CD4-positive, alpha-beta memory T cell (primary cell): ENCODE measurements around the gene CNOT8. TPM values are rescaled to one million over a fixed set of nuclear protein-coding genes. Genes with fewer than 3 reads are reported as not detected.
"Not testable (repeated sequence)": the region's sequence is repeated elsewhere in the genome, so short reads cannot be mapped to it uniquely, and the experiment has no call there.

Experiments used
- CTCF ChIA-PET: fragments of 350-600 bp; sonication (Branson Sonifier 250); formaldehyde crosslinking; loops from one replicate; lab custom pipeline; 2021; ENCODE audit warnings: inconsistent platforms; ENCODE audit not compliant: partially characterized antibody; lab: Charles Lee
- POLR2A ChIA-PET: fragments of 350-600 bp; sonication (Branson Sonifier 250); formaldehyde crosslinking; loops from one replicate; lab custom pipeline; 2021; ENCODE audit not compliant: partially characterized antibody; lab: Charles Lee
- DNase-seq, 5 donors: peaks; one replicate each; pipeline versions ENCODE4 v3.0.0 to v3.0.0-alpha.2; 2020 to 2022; ENCODE audit warnings: mixed read lengths in 1 of 5
- H3K27ac ChIP-seq: one replicate; pipeline ENCODE4 v1.7.0; 2013; ENCODE audit warnings: low read depth, low read length
- H3K27me3 ChIP-seq: 2 replicates; pipeline ENCODE4 v1.7.0; 2013; ENCODE audit warnings: mild to moderate bottlenecking, low read length, moderate library complexity; ENCODE audit not compliant: insufficient read depth
- H3K36me3 ChIP-seq: 2 replicates; pipeline ENCODE4 v1.7.0; 2013; ENCODE audit warnings: mild to moderate bottlenecking, low read length, moderate library complexity; ENCODE audit not compliant: insufficient read depth
- H3K4me1 ChIP-seq: 2 replicates; pipeline ENCODE4 v1.7.0; 2013; ENCODE audit warnings: mild to moderate bottlenecking, low read length, moderate library complexity; ENCODE audit not compliant: insufficient read depth
- H3K4me3 ChIP-seq, 2 donors: one replicate each; pipeline ENCODE4 v1.7.0; 2013; ENCODE audit warnings: low read length in 2 of 2, mild to moderate bottlenecking in 1 of 2
- H3K9me3 ChIP-seq, 2 donors: one replicate each; pipeline ENCODE4 v1.7.0; 2013; ENCODE audit warnings: low read length in 2 of 2, control low read depth in 1 of 2; ENCODE audit not compliant: control insufficient read depth in 1 of 2
- H3K27ac Mint-ChIP-seq, 7 donors: one replicate each; pipeline ENCODE4 v1.8.0; 2020 to 2021; ENCODE audit warnings: mixed read lengths in 7 of 7, mild to moderate bottlenecking in 6 of 7, inconsistent platforms in 3 of 7, moderate library complexity in 3 of 7
- H3K27me3 Mint-ChIP-seq, 2 donors: one replicate each; pipeline ENCODE4 v1.8.0; 2020 to 2021; ENCODE audit warnings: mixed read lengths in 2 of 2
- H3K36me3 Mint-ChIP-seq, 2 donors: one replicate each; pipeline ENCODE4 v1.8.0; 2020 to 2021; ENCODE audit warnings: mixed read lengths in 2 of 2, inconsistent platforms in 1 of 2, mild to moderate bottlenecking in 1 of 2
- H3K4me1 Mint-ChIP-seq, 4 donors: one replicate each; pipeline ENCODE4 v1.8.0; 2020 to 2021; ENCODE audit warnings: mixed read lengths in 4 of 4, mild to moderate bottlenecking in 1 of 4
- H3K4me3 Mint-ChIP-seq, 8 donors: one replicate each; pipeline ENCODE4 v1.8.0; 2020 to 2021; ENCODE audit warnings: mixed read lengths in 8 of 8, mild to moderate bottlenecking in 7 of 8, moderate library complexity in 6 of 8, inconsistent platforms in 3 of 8
- H3K9me3 Mint-ChIP-seq, 8 donors: one replicate each; pipeline ENCODE4 v1.8.0; 2020 to 2021; ENCODE audit warnings: mixed read lengths in 8 of 8, mild to moderate bottlenecking in 5 of 8, inconsistent platforms in 3 of 8, moderate library complexity in 1 of 8
- intact Hi-C: fragments of 100-400 bp; cut with micrococcal nuclease; formaldehyde crosslinking; loops from one replicate; pipeline ENCODE4 v1.15.1; 2023
- polyA plus RNA-seq, 2 donors: library from polyadenylated mRNA; unstranded; fragments of 300-500 nt; fragmentation: Illumina TruSeq; gene quantifications; one replicate each; pipeline ENCODE4 v1.2.3, GENCODE V29; 2021
- total RNA-seq, 2 experiments: library from RNA; stranded (reverse); gene quantifications; one replicate each; pipeline ENCODE4 v1.2.3, GENCODE V29; 2021

The CNOT8 gene
- total and polyA plus RNA-seq, 4 experiments from 2014 or later: 110 to 243 (median 139) TPM

GRCh38 chr5:154815684-154816247 lies 42.7 kb upstream of the CNOT8 start:
- no peaks in the 10 kb centered on the region for H3K27me3 Mint-ChIP-seq
- Histone ChIP-seq H3K27ac (no peak overlapping the region), H3K9me3 (no peaks in the 10 kb centered on the region), H3K4me3 (no peak overlapping the region), H3K27me3 (no peaks in the 10 kb centered on the region), H3K4me1 (peaks cover 15% of the 10 kb centered on the region), H3K36me3 (peaks cover 42% of the 10 kb centered on the region)
- intact Hi-C loops: no loop called here
- H3K4me1 Mint-ChIP-seq: peaks cover 16 to 51% (median 23%) of the 10 kb centered on the region in 4 donors
- H3K9me3 Mint-ChIP-seq: no peaks in the 10 kb centered on the region
- H3K36me3 Mint-ChIP-seq: peaks cover 35 to 62% of the 10 kb centered on the region in 2 donors
- ChIA-PET CTCF (no interaction called here), POLR2A (no interaction called here)
- H3K27ac Mint-ChIP-seq: peak overlapping the region in 5 of 7 donors; percentile 42 to 72 (median 48)
- no peak overlapping the region for H3K4me3 Mint-ChIP-seq
- DNase-seq: no peak

DNA sequence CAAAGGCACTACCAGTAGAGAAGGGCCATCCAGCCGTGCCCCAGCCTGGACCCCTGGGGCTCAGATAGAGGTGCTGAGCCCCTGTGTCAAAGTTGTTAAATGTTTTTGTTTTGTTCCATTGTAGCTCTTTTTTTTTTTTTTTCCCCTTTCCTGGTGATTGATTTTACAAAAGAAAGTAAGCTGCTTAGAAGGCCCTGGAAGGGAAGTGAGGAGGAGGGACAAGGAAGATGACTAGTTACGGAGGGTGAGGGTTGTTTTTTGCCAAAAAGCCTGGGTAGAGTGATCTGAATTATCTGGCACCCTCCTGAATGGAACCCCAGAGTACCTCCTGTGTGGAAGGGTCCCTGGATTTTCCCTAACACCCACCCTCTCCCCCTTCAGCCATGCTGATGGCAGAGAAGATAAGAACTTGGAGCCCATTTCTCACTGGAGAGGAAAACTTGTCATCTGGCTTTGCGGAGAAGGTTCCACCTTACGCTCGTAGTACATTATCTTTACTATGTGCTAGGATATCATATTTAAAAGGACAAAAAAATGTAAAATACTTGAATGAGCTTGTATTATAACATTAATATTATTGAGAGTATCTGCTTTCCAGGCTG lies 41.4 kb upstream of the CNOT8 start:
- Histone ChIP-seq H3K9me3 (no peaks in the 10 kb centered on the region), H3K4me3 (no peak overlapping the region), H3K27ac (no peak overlapping the region), H3K36me3 (peaks cover 31% of the 10 kb centered on the region), H3K4me1 (peaks cover 15% of the 10 kb centered on the region), H3K27me3 (no peaks in the 10 kb centered on the region)
- peak overlapping the region in 4 of 7 donors; percentile 21 to 83 (median 61) for H3K27ac Mint-ChIP-seq
- intact Hi-C loops: no loop called here
- no peak for DNase-seq
- H3K4me3 Mint-ChIP-seq: no peak overlapping the region
- H3K4me1 Mint-ChIP-seq: peaks cover 13 to 46% (median 20%) of the 10 kb centered on the region in 4 donors
- H3K9me3 Mint-ChIP-seq: no peaks in the 10 kb centered on the region
- H3K27me3 Mint-ChIP-seq: no peaks in the 10 kb centered on the region
- ChIA-PET POLR2A (no interaction called here), CTCF (no interaction called here)
- H3K36me3 Mint-ChIP-seq: peaks cover 37 to 56% of the 10 kb centered on the region in 2 donors

DNA sequence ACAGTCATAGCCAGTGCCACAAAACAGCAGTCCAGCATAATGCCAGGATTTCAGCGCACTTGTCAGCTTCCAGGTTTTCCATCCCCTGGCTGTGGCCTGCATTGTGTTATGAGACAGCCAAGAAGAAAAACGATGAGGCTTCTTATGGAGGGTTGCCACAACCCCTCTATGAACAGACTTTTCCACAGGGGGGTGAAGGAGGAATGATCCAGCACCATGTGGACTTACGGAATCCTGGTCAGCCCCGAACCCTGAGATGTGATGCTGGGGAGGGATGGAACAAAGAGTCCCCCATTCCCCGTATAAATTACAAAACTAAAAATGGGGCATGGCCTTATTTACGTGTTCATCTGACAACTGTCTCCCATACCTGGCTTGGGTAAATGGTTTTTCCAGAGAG lies 40.6 kb upstream of the CNOT8 start:
- Mint-ChIP-seq H3K27ac (peak overlapping the region in 2 of 7 donors; percentile 64 to 77), H3K9me3 (no peaks in the 10 kb centered on the region), H3K36me3 (peaks cover 38 to 49% of the 10 kb centered on the region in 2 donors), H3K4me3 (no peak overlapping the region), H3K4me1 (peaks cover 13 to 38% (median 15%) of the 10 kb centered on the region in 4 donors), H3K27me3 (no peaks in the 10 kb centered on the region)
- H3K4me3 ChIP-seq: no peak overlapping the region
- ChIA-PET POLR2A (no interaction called here), CTCF (no interaction called here)
- no peak for DNase-seq
- peaks cover 29% of the 10 kb centered on the region for H3K36me3 ChIP-seq
- H3K27me3 ChIP-seq: no peaks in the 10 kb centered on the region
- H3K27ac ChIP-seq: no peak overlapping the region
- intact Hi-C loops: no loop called here
- peaks cover 13% of the 10 kb centered on the region for H3K4me1 ChIP-seq
- no peaks in the 10 kb centered on the region for H3K9me3 ChIP-seq

DNA sequence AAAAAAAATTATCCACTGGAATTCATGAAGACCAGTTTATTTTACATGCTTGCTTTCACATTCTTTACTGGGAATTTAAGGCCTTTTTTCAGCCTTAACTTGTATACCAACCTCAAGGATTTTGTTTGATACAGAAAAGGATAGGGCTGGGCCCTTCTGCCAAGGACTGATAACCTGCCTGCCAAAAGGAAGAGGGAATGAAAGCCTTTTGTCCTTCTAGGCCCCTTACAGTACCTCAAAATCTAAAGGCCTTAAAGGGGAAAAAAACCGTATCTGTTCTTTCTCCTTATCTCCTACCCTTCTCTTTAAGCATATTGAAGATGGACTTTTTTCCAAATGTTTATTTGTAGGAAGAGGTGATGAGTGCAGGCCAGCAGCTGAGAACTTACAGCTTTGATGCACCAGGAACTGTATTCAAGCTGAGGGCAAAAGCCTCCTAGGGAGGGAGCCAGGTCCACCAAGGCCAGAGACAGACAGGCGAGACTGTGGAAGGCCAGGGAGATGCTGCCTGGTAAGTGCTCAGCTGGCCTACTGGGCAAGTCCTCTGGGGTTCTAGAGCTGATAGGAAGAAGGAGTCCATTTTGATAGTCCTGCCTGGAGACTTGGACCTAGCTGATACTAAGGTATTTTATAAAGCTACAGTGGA lies 39.8 kb upstream of the CNOT8 start:
- peaks cover 7 to 30% (median 12%) of the 10 kb centered on the region in 4 donors for H3K4me1 Mint-ChIP-seq
- H3K36me3 ChIP-seq: peaks cover 22% of the 10 kb centered on the region

DNA sequence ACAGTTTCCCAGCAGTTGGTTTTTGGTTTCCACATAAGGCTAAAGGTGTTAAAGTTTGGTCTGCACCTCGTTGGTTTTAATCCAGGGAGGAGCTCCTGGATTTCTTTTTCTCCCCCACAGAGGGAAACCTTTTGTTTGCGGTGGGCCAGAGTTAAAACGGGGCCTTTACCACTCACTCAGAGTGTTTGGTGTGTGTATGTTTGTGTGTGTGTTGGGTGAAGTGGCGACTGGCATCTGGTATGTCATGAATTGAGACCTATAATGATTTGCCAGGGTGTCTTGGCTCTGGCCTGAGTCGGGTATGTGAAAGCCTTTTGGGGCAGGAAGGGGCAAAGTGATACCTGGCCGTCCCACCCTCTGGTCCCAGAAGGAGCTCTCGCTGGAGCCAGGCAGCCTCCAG lies 38.9 kb upstream of the CNOT8 start:
- peak overlapping the region in 1 of 8 donors; percentile 25 for H3K4me3 Mint-ChIP-seq
- POLR2A ChIA-PET: interaction anchor here (1.6 kb wide), 1 partner anchor 10 kb away, joined by 5 read pairs; no protein-coding TSS in a partner anchor
- no peak overlapping the region for H3K27ac ChIP-seq
- H3K4me1 Mint-ChIP-seq: peaks cover 4 to 26% (median 9%) of the 10 kb centered on the region in 4 donors
- H3K9me3 ChIP-seq: no peaks in the 10 kb centered on the region
- no peaks in the 10 kb centered on the region for H3K4me1 ChIP-seq
- peaks cover 35 to 40% of the 10 kb centered on the region in 2 donors for H3K36me3 Mint-ChIP-seq
- H3K4me3 ChIP-seq: no peak overlapping the region
- no peak for DNase-seq
- intact Hi-C loops: no loop called here
- H3K9me3 Mint-ChIP-seq: no peaks in the 10 kb centered on the region
- H3K27ac Mint-ChIP-seq: peak overlapping the region in 2 of 7 donors; percentile 57 to 88
- no peaks in the 10 kb centered on the region for H3K27me3 Mint-ChIP-seq
- peaks cover 20% of the 10 kb centered on the region for H3K36me3 ChIP-seq
- no peaks in the 10 kb centered on the region for H3K27me3 ChIP-seq
- CTCF ChIA-PET: interaction anchor here (1.2 kb wide), 1 partner anchor 21 kb away, joined by 3 read pairs; no protein-coding TSS in a partner anchor

More for the DNA sequence above, 39.8 kb upstream of the CNOT8 start:
- H3K27ac Mint-ChIP-seq: peak overlapping the region; percentile 42 to 84 (median 69)
- peaks cover 38 to 46% of the 10 kb centered on the region in 2 donors for H3K36me3 Mint-ChIP-seq
- CTCF ChIA-PET: no interaction called here
- intact Hi-C loops: no loop called here
- H3K27me3 Mint-ChIP-seq: no peaks in the 10 kb centered on the region
- Histone ChIP-seq H3K4me3 (no peak overlapping the region), H3K4me1 (peaks cover 5% of the 10 kb centered on the region), H3K27ac (no peak overlapping the region), H3K9me3 (no peaks in the 10 kb centered on the region), H3K27me3 (no peaks in the 10 kb centered on the region)
- H3K4me3 Mint-ChIP-seq: no peak overlapping the region
- POLR2A ChIA-PET: interaction anchor here (1.6 kb wide), 1 partner anchor 11 kb away, joined by 5 read pairs; no protein-coding TSS in a partner anchor
- no peak for DNase-seq
- no peaks in the 10 kb centered on the region for H3K9me3 Mint-ChIP-seq

- Histone ChIP-seq H3K36me3 (peaks cover 13% of the 10 kb centered on the region), H3K4me1 (no peaks in the 10 kb centered on the region), H3K27ac (no peak overlapping the region), H3K27me3 (no peaks in the 10 kb centered on the region), H3K9me3 (no peaks in the 10 kb centered on the region), H3K4me3 (no peak overlapping the region)
- no peaks in the 10 kb centered on the region for H3K9me3 Mint-ChIP-seq
- H3K4me1 Mint-ChIP-seq: peaks cover 0 to 22% (median 9%) of the 10 kb centered on the region in 4 donors
- DNase-seq: no peak
- H3K27ac Mint-ChIP-seq: peak overlapping the region in 2 of 7 donors; percentile 66 to 75
- intact Hi-C loops: no loop called here
- CTCF ChIA-PET: interaction anchor here (1.2 kb wide), 1 partner anchor 20 kb away, joined by 3 read pairs; no protein-coding TSS in a partner anchor
- H3K27me3 Mint-ChIP-seq: no peaks in the 10 kb centered on the region
- POLR2A ChIA-PET: interaction anchor here (1.5 kb wide), 1 partner anchor 37 kb away, joined by 4 read pairs; no protein-coding TSS in a partner anchor
- no peak overlapping the region for H3K4me3 Mint-ChIP-seq
- peaks cover 31% of the 10 kb centered on the region in 2 donors for H3K36me3 Mint-ChIP-seq
Measured at GRCh38 chr5:154820383-154820782, 38.0 kb upstream of the CNOT8 start.

DNA sequence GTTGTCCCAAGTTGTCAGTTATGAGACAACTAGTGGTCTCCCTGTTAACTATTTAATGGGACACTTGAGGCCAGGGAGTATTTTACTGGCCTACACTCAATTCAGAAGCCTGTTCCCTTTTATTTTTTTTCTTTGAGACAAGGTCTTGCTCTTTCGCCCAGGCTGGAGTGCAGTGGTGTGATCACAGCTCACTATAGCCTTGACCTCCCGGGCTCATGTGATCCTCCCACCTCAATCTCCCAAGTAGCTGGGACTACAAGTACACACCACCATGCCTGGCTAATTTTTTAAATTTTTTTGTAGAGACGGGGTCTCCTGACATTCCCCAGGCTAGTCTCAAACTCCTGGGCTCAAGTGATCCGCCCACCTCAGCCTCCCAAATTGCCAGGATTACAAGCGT lies 35.5 kb upstream of the CNOT8 start:
- H3K27ac Mint-ChIP-seq: peak overlapping the region in 1 of 7 donors; percentile 36
- H3K9me3 ChIP-seq, CTCF ChIA-PET, H3K27me3 Mint-ChIP-seq, H3K4me1 ChIP-seq, H3K4me3 Mint-ChIP-seq, intact Hi-C loops, H3K27ac ChIP-seq, POLR2A ChIA-PET, H3K27me3 ChIP-seq, H3K36me3 ChIP-seq, H3K4me3 ChIP-seq, H3K9me3 Mint-ChIP-seq, DNase-seq: not testable (repeated sequence)
- H3K4me1 Mint-ChIP-seq: peaks cover 10 to 20% (median 14%) of the 10 kb centered on the region in 4 donors
- H3K36me3 Mint-ChIP-seq: peaks cover 15 to 22% of the 10 kb centered on the region in 2 donors
